H9 (cell line): ENCODE results near the gene FRMD4B. TPM values are rescaled to one million over a fixed set of nuclear protein-coding genes. Genes with fewer than 3 reads are reported as not detected.

Source experiments
- DNase-seq: peaks from one replicate; pipeline ENCODE4 v3.0.0-alpha.2; 2017
- H2AFZ ChIP-seq: one replicate; pipeline ENCODE4 v1.6.1; 2013; ENCODE audit warnings: mild to moderate bottlenecking, low read length, control low read depth, moderate library complexity
- H2AK5ac ChIP-seq: 2 replicates; pipeline ENCODE4 v1.6.1; 2013; ENCODE audit warnings: low read length, control low read depth, mixed read lengths; ENCODE audit not compliant: insufficient read length
- H2BK120ac ChIP-seq: one replicate; pipeline ENCODE4 v1.6.1; 2013; ENCODE audit warnings: low read depth, mild to moderate bottlenecking, low read length, control low read depth, inconsistent platforms; ENCODE audit not compliant: poor library complexity, severe bottlenecking
- H2BK12ac ChIP-seq: 2 replicates; pipeline ENCODE4 v1.6.1; 2013; ENCODE audit warnings: low read length, control low read depth, mixed read lengths, low read depth; ENCODE audit not compliant: insufficient read length
- H2BK15ac ChIP-seq: 2 replicates; pipeline ENCODE4 v1.6.1; 2013; ENCODE audit warnings: low read depth, low read length, control low read depth
- H2BK20ac ChIP-seq: one replicate; pipeline ENCODE4 v1.6.1; 2013; ENCODE audit warnings: low read depth, mild to moderate bottlenecking, low read length, control low read depth, inconsistent platforms; ENCODE audit not compliant: poor library complexity, severe bottlenecking
- H2BK5ac ChIP-seq: 2 replicates; pipeline ENCODE4 v1.6.1; 2013; ENCODE audit warnings: low read length, control low read depth, mixed read lengths; ENCODE audit not compliant: insufficient read length
- H3K14ac ChIP-seq: 2 replicates; pipeline ENCODE4 v1.6.1; 2013; ENCODE audit warnings: low read length, control low read depth; ENCODE audit not compliant: insufficient read depth
- H3K18ac ChIP-seq: 2 replicates; pipeline ENCODE4 v1.6.1; 2013; ENCODE audit warnings: low read depth, mild to moderate bottlenecking, mixed read lengths, low read length, control low read depth; ENCODE audit not compliant: insufficient read length
- H3K23ac ChIP-seq: 2 replicates; pipeline ENCODE4 v1.6.1; 2013; ENCODE audit warnings: low read length, control low read depth, mixed read lengths, low read depth; ENCODE audit not compliant: insufficient read length
- H3K23me2 ChIP-seq: 2 replicates; pipeline ENCODE4 v1.6.1; 2013; ENCODE audit warnings: low read depth, mild to moderate bottlenecking, mixed read lengths, low read length, control low read depth; ENCODE audit not compliant: insufficient read length, poor library complexity, severe bottlenecking
- H3K27ac ChIP-seq: 2 replicates; pipeline ENCODE4 v1.5.1; 2013; ENCODE audit warnings: low read length, control low read depth, mixed read lengths, low read depth; ENCODE audit not compliant: insufficient read length
- H3K27me3 ChIP-seq: 2 replicates; pipeline ENCODE4 v1.6.1; 2013; ENCODE audit warnings: low read length, control low read depth, inconsistent platforms; ENCODE audit not compliant: insufficient read depth
- H3K4ac ChIP-seq: 2 replicates; pipeline ENCODE4 v1.6.1; 2013; ENCODE audit warnings: low read depth, mild to moderate bottlenecking, control low read depth, inconsistent platforms, low read length, moderate library complexity
- H3K4me1 ChIP-seq: 2 replicates; pipeline ENCODE4 v1.6.1; 2013; ENCODE audit warnings: low read length, control low read depth, inconsistent platforms; ENCODE audit not compliant: insufficient read depth
- H3K4me2 ChIP-seq: 2 replicates; pipeline ENCODE4 v1.6.1; 2013; ENCODE audit warnings: low read length, control low read depth, mixed read lengths; ENCODE audit not compliant: insufficient read length, insufficient read depth
- H3K56ac ChIP-seq: 2 replicates; pipeline ENCODE4 v1.6.1; 2013; ENCODE audit warnings: low read depth, mild to moderate bottlenecking, mixed read lengths, low read length, control low read depth; ENCODE audit not compliant: insufficient read length
- H3K79me1 ChIP-seq: 2 replicates; pipeline ENCODE4 v1.6.1; 2013; ENCODE audit warnings: low read depth, mild to moderate bottlenecking, moderate library complexity, low read length, control low read depth, inconsistent platforms; ENCODE audit not compliant: insufficient read depth, poor library complexity, severe bottlenecking
- H3K79me2 ChIP-seq: 2 replicates; pipeline ENCODE4 v1.6.1; 2013; ENCODE audit warnings: low read length, control low read depth, inconsistent platforms; ENCODE audit not compliant: insufficient read depth
- H3K9ac ChIP-seq: 2 replicates; pipeline ENCODE4 v1.6.1; 2013; ENCODE audit warnings: low read length, control low read depth, mixed read lengths; ENCODE audit not compliant: insufficient read length; ENCODE audit errors: extremely low read depth
- H3K9me3 ChIP-seq: one replicate; pipeline ENCODE4 v1.6.1; 2013; ENCODE audit warnings: low read depth, low read length, inconsistent platforms; ENCODE audit not compliant: control insufficient read depth
- H3T11ph ChIP-seq: one replicate; pipeline ENCODE4 v1.6.1; 2013; ENCODE audit warnings: mild to moderate bottlenecking, low read length, control low read depth, inconsistent platforms
- H4K20me1 ChIP-seq: one replicate; pipeline ENCODE4 v1.6.1; 2013; ENCODE audit not compliant: control insufficient read depth, insufficient read length, insufficient read depth
- H4K5ac ChIP-seq: 2 replicates; pipeline ENCODE4 v1.6.1; 2013; ENCODE audit warnings: low read depth, mild to moderate bottlenecking, mixed read lengths, low read length, control low read depth; ENCODE audit not compliant: insufficient read length
- H4K8ac ChIP-seq: replicated peaks from 2 replicates; pipeline ENCODE4 v1.6.1; 2013; ENCODE audit warnings: low read length, control low read depth, mixed read lengths, low read depth; ENCODE audit not compliant: insufficient read length
- H4K91ac ChIP-seq: 2 replicates; pipeline ENCODE4 v1.6.1; 2013; ENCODE audit warnings: low read depth, mild to moderate bottlenecking, moderate library complexity, mixed read lengths, low read length, control low read depth; ENCODE audit not compliant: insufficient read length
- H3K27ac Mint-ChIP-seq, 3 experiments: 2 replicates in 2 of 3; 3 replicates in 1 of 3; pipeline ENCODE4 v1.8.0; 2020 to 2021; ENCODE audit warnings: mixed read lengths in 3 of 3, mild to moderate bottlenecking in 1 of 3, moderate library complexity in 1 of 3
- H3K27me3 Mint-ChIP-seq: 2 replicates; pipeline ENCODE4 v1.8.0; 2021; ENCODE audit warnings: low read depth, mild to moderate bottlenecking, moderate library complexity, mixed read lengths
- H3K36me3 Mint-ChIP-seq, 3 experiments: 2 replicates in 2 of 3; 3 replicates in 1 of 3; pipeline ENCODE4 v1.8.0; 2020 to 2021; ENCODE audit warnings: low read depth in 3 of 3, mixed read lengths in 3 of 3; ENCODE audit not compliant: insufficient read depth in 1 of 3
- H3K4me1 Mint-ChIP-seq, 2 experiments: 2 replicates each; pipeline ENCODE4 v1.8.0; 2020; ENCODE audit warnings: mixed read lengths in 2 of 2
- H3K4me3 Mint-ChIP-seq, 2 experiments: 2 replicates in 1 of 2; 3 replicates in 1 of 2; pipeline ENCODE4 v1.8.0; 2020 to 2021; ENCODE audit warnings: mild to moderate bottlenecking in 2 of 2, mixed read lengths in 2 of 2, moderate library complexity in 1 of 2
- H3K9me3 Mint-ChIP-seq, 2 experiments: 2 replicates in 1 of 2; 3 replicates in 1 of 2; pipeline ENCODE4 v1.8.0; 2020; ENCODE audit warnings: mild to moderate bottlenecking in 2 of 2, mixed read lengths in 2 of 2, moderate library complexity in 1 of 2
- WGBS: extraction: QIAGEN DNeasy Blood & Tissue Kit; methylation state at CpG from one replicate; pipeline ENCODE4 v1.1.7; 2013; ENCODE audit warnings: missing lambda C conversion rate, low lambda C conversion rate, mixed read lengths; ENCODE audit not compliant: insufficient read length; ENCODE audit errors: extremely low coverage; 5-methylcytosine and 5-hydroxymethylcytosine counted together
- total RNA-seq: library from RNA; stranded (reverse); gene quantifications from 2 replicates; pipeline ENCODE4 v1.2.1, GENCODE V29; 2021
- TF ChIP-seq, protein P1 (sequence below): fragments of 200-600 bp; sonication (generic); conservative IDR thresholded peaks from 3 replicates; pipeline ENCODE4 v1.8.0; 2021; ENCODE audit warnings: antibody characterized with exemption, mild to moderate bottlenecking

Gene FRMD4B
- total RNA-seq, 1 experiment from 2014 or later, result 3.4 TPM

DNA sequence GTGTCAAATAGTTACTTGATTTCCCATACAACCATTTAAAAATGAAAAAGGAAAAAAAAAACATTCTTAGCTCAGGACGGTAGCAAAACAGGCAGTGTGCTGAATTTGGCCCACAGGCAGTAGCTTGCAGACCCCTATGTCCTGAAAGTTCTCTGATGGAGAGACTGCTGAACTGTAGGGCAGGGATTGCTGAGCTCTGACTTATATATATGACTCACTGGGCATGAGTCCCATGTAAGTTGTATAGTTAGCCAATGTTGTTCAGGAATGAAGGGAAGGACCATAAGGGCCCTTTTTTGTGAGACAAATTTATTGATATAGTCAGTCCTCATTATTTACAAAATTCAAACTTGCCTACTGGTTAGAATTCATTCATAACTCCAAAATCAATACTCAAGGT is 36.9 kb upstream of the FRMD4B start:
- H2BK120ac ChIP-seq, result no peak overlapping the region
- peaks cover 6 to 8% of the 10 kb centered on the region in 2 experiments; a peak in 3 of 4 replicates for H3K4me1 Mint-ChIP-seq
- H3K4me1 ChIP-seq, result no peaks in the 10 kb centered on the region

More for the DNA sequence above, 36.9 kb upstream of the FRMD4B start:
- Histone ChIP-seq H3K56ac (no peak overlapping the region), H3K14ac (no peak overlapping the region), H4K8ac (no peak overlapping the region), H3K23ac (no peak overlapping the region), H2BK20ac (no peak overlapping the region), H3K18ac (no peak overlapping the region), H4K91ac (no peak overlapping the region), H2BK12ac (no peak overlapping the region), H3K23me2 (no peaks in the 10 kb centered on the region), H3K9me3 (no peaks in the 10 kb centered on the region), H2AK5ac (no peak overlapping the region), H2BK5ac (no peak overlapping the region), H3K4ac (no peak overlapping the region), H2BK15ac (no peak overlapping the region), H3K27me3 (no peaks in the 10 kb centered on the region), H4K5ac (no peak overlapping the region), H3T11ph (no peak overlapping the region), H3K27ac (no peak overlapping the region), H2AFZ (no peak overlapping the region), H4K20me1 (no peaks in the 10 kb centered on the region), H3K4me2 (no peak overlapping the region), H3K79me1 (no peaks in the 10 kb centered on the region), H3K9ac (no peak overlapping the region), H3K79me2 (no peaks in the 10 kb centered on the region)
- no CpG with 5 or more reads among the region's 1 CpG for whole genome bisulfite sequencing
- TF ChIP-seq, protein P1, sequence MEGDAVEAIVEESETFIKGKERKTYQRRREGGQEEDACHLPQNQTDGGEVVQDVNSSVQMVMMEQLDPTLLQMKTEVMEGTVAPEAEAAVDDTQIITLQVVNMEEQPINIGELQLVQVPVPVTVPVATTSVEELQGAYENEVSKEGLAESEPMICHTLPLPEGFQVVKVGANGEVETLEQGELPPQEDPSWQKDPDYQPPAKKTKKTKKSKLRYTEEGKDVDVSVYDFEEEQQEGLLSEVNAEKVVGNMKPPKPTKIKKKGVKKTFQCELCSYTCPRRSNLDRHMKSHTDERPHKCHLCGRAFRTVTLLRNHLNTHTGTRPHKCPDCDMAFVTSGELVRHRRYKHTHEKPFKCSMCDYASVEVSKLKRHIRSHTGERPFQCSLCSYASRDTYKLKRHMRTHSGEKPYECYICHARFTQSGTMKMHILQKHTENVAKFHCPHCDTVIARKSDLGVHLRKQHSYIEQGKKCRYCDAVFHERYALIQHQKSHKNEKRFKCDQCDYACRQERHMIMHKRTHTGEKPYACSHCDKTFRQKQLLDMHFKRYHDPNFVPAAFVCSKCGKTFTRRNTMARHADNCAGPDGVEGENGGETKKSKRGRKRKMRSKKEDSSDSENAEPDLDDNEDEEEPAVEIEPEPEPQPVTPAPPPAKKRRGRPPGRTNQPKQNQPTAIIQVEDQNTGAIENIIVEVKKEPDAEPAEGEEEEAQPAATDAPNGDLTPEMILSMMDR, result no peak
- H3K36me3 Mint-ChIP-seq, result no peaks in the 10 kb centered on the region
- no peak overlapping the region for H3K27ac Mint-ChIP-seq
- H3K4me3 Mint-ChIP-seq, result no peak overlapping the region
- no peaks in the 10 kb centered on the region for H3K27me3 Mint-ChIP-seq
- H3K9me3 Mint-ChIP-seq, result no peaks in the 10 kb centered on the region
- DNase-seq, result no peak
